HCT116 (cell line): Measurements from ENCODE around the gene MGST2. TPM values are rescaled to one million over a fixed set of nuclear protein-coding genes. Genes with fewer than 3 reads are reported as not detected.

ENCODE experiments used
- ATAC-seq: fragments of 200-7000 bp; cut with Tn5 transposase; 2 replicates; pipeline ENCODE4 v1.9.1; 2020; ENCODE audit warnings: mild to moderate bottlenecking, moderate library complexity
- BruUV-seq: library from RNA; stranded (reverse); fragments of 400-500 nt; replicated peaks from 2 replicates; lab custom pipeline; 2021; lab: Mats Ljungman, UMichigan
- CTCF ChIA-PET: fragments of 300-600 bp; sonication (Branson Sonifier 250); formaldehyde crosslinking; loops from one replicate; lab custom pipeline; 2021; ENCODE audit warnings: antibody characterized with exemption; lab: Charles Lee
- POLR2A ChIA-PET: fragments of 300-600, 350-600 bp; sonication (Branson Sonifier 250); formaldehyde crosslinking; loops from one replicate; lab custom pipeline; 2021; ENCODE audit warnings: antibody characterized with exemption; lab: Charles Lee
- RAD21 ChIA-PET, 2 experiments: fragments of 300-600 bp; sonication (Branson Sonifier 250); formaldehyde crosslinking; loops; one replicate each; lab custom pipeline; 2023; ENCODE audit warnings: low total read pairs in 2 of 2; ENCODE audit not compliant: uncharacterized antibody in 2 of 2, unreplicated experiment in 2 of 2, low non-redundant PET in 1 of 2; lab: Charles Lee
- DNase-seq: peaks from one replicate; pipeline ENCODE4 v3.0.0-alpha.2; 2010; ENCODE audit warnings: low read depth, low spot score
- H2AFZ ChIP-seq: fragments of 200-600 bp; shearing (Covaris generic), sonication (generic); 2 replicates; pipeline ENCODE4 v1.6.1; 2017; ENCODE audit warnings: low read depth, mixed run types, mixed read lengths, antibody characterized with exemption, low read length; ENCODE audit not compliant: poor library complexity, severe bottlenecking
- H3K27ac ChIP-seq: 2 replicates; pipeline ENCODE4 v1.5.1; 2012; ENCODE audit warnings: low read depth, low read length
- H3K27me3 ChIP-seq: fragments of 200-600 bp; sonication (generic); 2 replicates; pipeline ENCODE4 v1.6.1; 2016; ENCODE audit warnings: mixed run types, low read length, mixed read lengths; ENCODE audit not compliant: insufficient read depth
- H3K36me3 ChIP-seq, 2 experiments: fragments of 200-500 bp in 1 of 2; fragments of 200-600 bp in 1 of 2; sonication (Bioruptor generic) in 1 of 2; sonication (generic) in 1 of 2; 2 replicates each; pipeline versions ENCODE4 v1.5.1 to v1.6.1; 2014 to 2016; ENCODE audit warnings: low read length in 2 of 2, inconsistent platforms in 1 of 2, mixed read lengths in 1 of 2, mixed run types in 1 of 2; ENCODE audit not compliant: insufficient read depth in 2 of 2, control insufficient read depth in 1 of 2
- H3K4me1 ChIP-seq, 2 experiments: fragments of 200-600 bp in 1 of 2; sonication (generic) in 1 of 2; 2 replicates each; pipeline versions ENCODE4 v1.5.1 to v1.6.1; 2012 to 2017; ENCODE audit warnings: low read length in 2 of 2, inconsistent platforms in 1 of 2, mild to moderate bottlenecking in 1 of 2, mixed read lengths in 1 of 2, mixed run types in 1 of 2, moderate library complexity in 1 of 2; ENCODE audit not compliant: insufficient read depth in 2 of 2, control insufficient read depth in 1 of 2
- H3K4me2 ChIP-seq: fragments of 200-600 bp; sonication (generic); 2 replicates; pipeline ENCODE4 v1.6.1; 2017; ENCODE audit warnings: mixed run types, low read length, mixed read lengths
- H3K4me3 ChIP-seq, 2 experiments: fragments of 200-600 bp in 1 of 2; sonication (generic) in 1 of 2; replicated peaks in 1 of 2; 2 replicates each; pipeline ENCODE4 v1.5.1; 2011 to 2016; ENCODE audit warnings: low read length in 2 of 2, control low read depth in 1 of 2, low read depth in 1 of 2, mild to moderate bottlenecking in 1 of 2, mixed read lengths in 1 of 2, mixed run types in 1 of 2
- H3K79me2 ChIP-seq: fragments of 200-600 bp; sonication (generic); 2 replicates; pipeline ENCODE4 v1.6.1; 2017; ENCODE audit warnings: mild to moderate bottlenecking, mixed run types, low read length, moderate library complexity, mixed read lengths; ENCODE audit not compliant: insufficient read depth
- H3K9ac ChIP-seq: fragments of 200-600 bp; sonication (generic); 2 replicates; pipeline ENCODE4 v1.6.1; 2016; ENCODE audit warnings: low read length, mixed read lengths
- H3K9me2 ChIP-seq: fragments of 200-600 bp; sonication (generic), shearing (Covaris generic); 2 replicates; pipeline ENCODE4 v1.6.1; 2017; ENCODE audit warnings: mixed run types, mild to moderate bottlenecking, moderate library complexity; ENCODE audit not compliant: insufficient read depth
- H3K9me3 ChIP-seq, 2 experiments: fragments of 200-500 bp in 1 of 2; fragments of 200-600 bp in 1 of 2; sonication (Bioruptor generic) in 1 of 2; sonication (generic) in 1 of 2; 2 replicates each; pipeline ENCODE4 v1.6.1; 2014 to 2017; ENCODE audit warnings: low read length in 2 of 2, mixed read lengths in 2 of 2, inconsistent platforms in 1 of 2, low read depth in 1 of 2, mild to moderate bottlenecking in 1 of 2, mixed run types in 1 of 2, moderate library complexity in 1 of 2; ENCODE audit not compliant: control insufficient read depth in 1 of 2, insufficient read depth in 1 of 2
- H4K20me1 ChIP-seq: fragments of 200-600 bp; sonication (generic), shearing (Covaris generic); 2 replicates; pipeline ENCODE4 v1.6.1; 2017; ENCODE audit warnings: mixed run types, mild to moderate bottlenecking, moderate library complexity; ENCODE audit not compliant: insufficient read depth
- ATF3 ChIP-seq: IDR thresholded peaks from 2 replicates; pipeline ENCODE4 v1.6.1; 2012
- CBX3 ChIP-seq: IDR thresholded peaks from 2 replicates; pipeline ENCODE4 v1.6.1; 2012; ENCODE audit warnings: low read depth
- CTCF ChIP-seq, 3 experiments: fragments of 200-600 bp in 1 of 3; sonication (generic) in 1 of 3; IDR thresholded peaks in 2 of 3; conservative IDR thresholded peaks in 1 of 3; 2 replicates each; pipeline ENCODE4 v1.5.1; 2012 to 2017; ENCODE audit warnings: low read depth in 2 of 3, low read length in 2 of 3, antibody characterized with exemption in 1 of 3, borderline replicate concordance in 1 of 3, control low read depth in 1 of 3, mild to moderate bottlenecking in 1 of 3, mixed read lengths in 1 of 3, mixed run types in 1 of 3, moderate library complexity in 1 of 3; ENCODE audit not compliant: insufficient read depth in 1 of 3
- EGR1 ChIP-seq: IDR thresholded peaks from 2 replicates; pipeline ENCODE4 v1.6.1; 2012; ENCODE audit warnings: low read depth
- EZH2phosphoT487 ChIP-seq: fragments of 200-600 bp; IDR thresholded peaks from 2 replicates; pipeline ENCODE4 v1.6.1; 2018; ENCODE audit warnings: antibody characterized with exemption, borderline replicate concordance
- POLR2A ChIP-seq: IDR thresholded peaks from 2 replicates; pipeline ENCODE4 v1.7.0; 2011; ENCODE audit warnings: borderline replicate concordance; ENCODE audit not compliant: insufficient read depth, insufficient read length; ENCODE audit errors: extremely low read depth
- REST ChIP-seq: IDR thresholded peaks from 2 replicates; pipeline ENCODE4 v1.6.1; 2012; ENCODE audit warnings: low read depth
- SIN3A ChIP-seq: IDR thresholded peaks from 2 replicates; pipeline ENCODE4 v1.6.1; 2012; ENCODE audit warnings: low read depth
- SP1 ChIP-seq: IDR thresholded peaks from 2 replicates; pipeline ENCODE4 v1.6.1; 2012; ENCODE audit warnings: low read depth
- TCF7L2 ChIP-seq: IDR thresholded peaks from 2 replicates; pipeline ENCODE4 v1.7.0; 2011; ENCODE audit warnings: borderline replicate concordance, inconsistent platforms; ENCODE audit not compliant: insufficient read depth, insufficient read length; ENCODE audit errors: extremely low read depth
- ZFX ChIP-seq: fragments of 450-650 bp; IDR thresholded peaks from 2 replicates; pipeline ENCODE4 v1.6.1; 2017
- intact Hi-C: fragments of 100-400 bp; cut with micrococcal nuclease; formaldehyde crosslinking; loops from 2 replicates; pipeline ENCODE4 v1.10.0; 2022
- total RNA-seq: library from RNA; stranded (reverse); gene quantifications from one replicate; pipeline ENCODE4 v1.2.1, GENCODE V29; 2021; ENCODE audit not compliant: unreplicated experiment

The MGST2 gene
- total RNA-seq, 1 experiment from 2014 or later, result 24.3 TPM

GRCh38 chr4:139721789-139722188, 56.2 kb downstream of the MGST2 start:
- intact Hi-C loops, result no loop called here
- H3K4me2 ChIP-seq, result no peak overlapping the region
- H3K36me3 ChIP-seq, result no peaks in the 10 kb centered on the region

More at GRCh38 chr4:139721789-139722188, 56.2 kb downstream of the MGST2 start:
- Histone ChIP-seq H3K9me3 (no peaks in the 10 kb centered on the region), H3K27me3 (no peaks in the 10 kb centered on the region), H4K20me1 (no peaks in the 10 kb centered on the region), H3K4me3 (no peak overlapping the region), H3K27ac (no peak overlapping the region), H3K79me2 (no peaks in the 10 kb centered on the region), H3K9ac (no peak overlapping the region), H3K9me2 (no peaks in the 10 kb centered on the region), H2AFZ (no peak overlapping the region), H3K4me1 (no peaks in the 10 kb centered on the region)
- CTCF ChIA-PET, result no interaction called here
- no peak for TF ChIP-seq REST
- TF ChIP-seq POLR2A, result no peak
- no peak for TF ChIP-seq CTCF (IDR thresholded peaks at IDR 0.05 in 2 of 3, conservative IDR thresholded peaks at IDR 0.05 in 1 of 3; ENCODE audit: borderline replicate concordance in 1 of 3, insufficient read depth in 1 of 3, low read depth in 2 of 3, low read length in 2 of 3)
- TF ChIP-seq ZFX, result no peak
- no peak for TF ChIP-seq EGR1
- no peak for TF ChIP-seq CBX3
- no peak for TF ChIP-seq SIN3A
- TF ChIP-seq SP1, result no peak
- no peak for TF ChIP-seq EZH2phosphoT487
- no peak for TF ChIP-seq ATF3
- TF ChIP-seq TCF7L2, result no peak
- no peak for DNase-seq
- RAD21 ChIA-PET, result no interaction called here
- ATAC-seq, result no peak
- no TSS peak for BruUV-seq
- POLR2A ChIA-PET, result no interaction called here
